T-helper 22 cell (primary cell): ENCODE results near the gene PNLIP.

Source experiments
- DNase-seq: peaks from one replicate; pipeline ENCODE4 v3.0.0-alpha.2; 2020; ENCODE audit warnings: low read depth

Gene PNLIP

DNA sequence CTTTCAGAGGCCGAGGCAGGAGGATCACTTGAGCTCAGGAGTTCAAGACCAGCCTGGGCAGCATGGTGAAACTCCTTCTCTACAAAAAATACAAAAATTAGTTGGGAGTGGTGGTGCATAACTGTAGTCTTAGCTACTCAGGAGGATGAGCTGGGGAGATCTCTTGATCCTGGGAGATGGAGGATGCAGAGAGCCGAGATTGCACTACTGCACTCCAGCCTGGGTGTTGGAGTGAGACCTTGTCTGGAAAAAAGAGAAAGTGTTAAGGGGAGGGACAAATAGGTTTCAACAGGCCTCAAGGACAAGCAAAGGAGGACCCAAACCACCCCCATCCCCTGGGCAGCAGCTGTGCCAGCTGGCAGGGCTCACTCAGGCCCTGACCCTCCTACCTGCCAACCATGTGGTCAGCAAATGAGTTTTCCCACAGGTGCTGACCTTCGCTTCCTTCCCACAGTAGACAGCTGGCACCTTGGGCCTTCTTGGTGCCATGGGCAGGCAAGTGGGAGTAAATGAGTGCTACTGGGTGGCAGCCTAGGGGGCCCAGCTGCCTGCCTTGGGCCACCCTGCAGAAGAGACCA, 69.6 kb downstream of the PNLIP start:
- DNase-seq: no peak
